Keratinocyte (primary cell): ENCODE results near the gene AOPEP. TPM values are rescaled to one million over a fixed set of nuclear protein-coding genes. Genes with fewer than 3 reads are reported as not detected.

Source experiments
- DNase-seq: peaks from one replicate; pipeline ENCODE4 v3.0.0-alpha.2; 2011; ENCODE audit warnings: low read depth, missing footprints, low spot score
- FAIRE-seq: peaks from 2 replicates; lab custom pipeline; 2011; peaks lifted over from hg19 to GRCh38; lab: Jason Lieb, UNC
- H2AFZ ChIP-seq: 2 replicates; pipeline ENCODE4 v1.6.0; 2012; ENCODE audit warnings: low read length, control low read depth, inconsistent platforms; ENCODE audit not compliant: control insufficient read depth
- H3K27ac ChIP-seq: 2 replicates; pipeline ENCODE4 v1.5.1; 2011; ENCODE audit warnings: low read length; ENCODE audit not compliant: control insufficient read depth, insufficient read depth
- H3K27me3 ChIP-seq: 3 replicates; pipeline ENCODE4 v1.6.0; 2011; ENCODE audit warnings: low read length; ENCODE audit not compliant: control insufficient read depth, insufficient read depth; ENCODE audit errors: extremely low read depth
- H3K36me3 ChIP-seq, 2 experiments: 2 replicates in 1 of 2; 3 replicates in 1 of 2; pipeline ENCODE4 v1.5.1; 2011; ENCODE audit warnings: low read length in 2 of 2, mild to moderate bottlenecking in 1 of 2; ENCODE audit not compliant: control insufficient read depth in 2 of 2, insufficient read depth in 2 of 2; ENCODE audit errors: extremely low read depth in 1 of 2
- H3K4me1 ChIP-seq: 3 replicates; pipeline ENCODE4 v1.5.1; 2011; ENCODE audit warnings: low read length; ENCODE audit not compliant: control insufficient read depth, insufficient read depth; ENCODE audit errors: extremely low read depth
- H3K4me2 ChIP-seq: 3 replicates; pipeline ENCODE4 v1.6.0; 2011; ENCODE audit warnings: low read depth, low read length; ENCODE audit not compliant: control insufficient read depth, insufficient read depth; ENCODE audit errors: extremely low read depth
- H3K4me3 ChIP-seq, 3 experiments: fragments of 200-600 bp in 1 of 3; sonication (generic) in 1 of 3; 2 replicates in 2 of 3; 3 replicates in 1 of 3; pipeline ENCODE4 v1.5.1; 2011 to 2016; ENCODE audit warnings: low read length in 3 of 3, mild to moderate bottlenecking in 3 of 3, control low read depth in 2 of 3, inconsistent platforms in 1 of 3, low read depth in 1 of 3, mixed read lengths in 1 of 3, mixed run types in 1 of 3, moderate library complexity in 1 of 3; ENCODE audit not compliant: control insufficient read depth in 2 of 3, insufficient read depth in 2 of 3; ENCODE audit errors: extremely low read depth in 1 of 3
- H3K79me2 ChIP-seq: 2 replicates; pipeline ENCODE4 v1.6.0; 2012; ENCODE audit warnings: low read length; ENCODE audit not compliant: control insufficient read depth, insufficient read depth
- H3K9ac ChIP-seq: 3 replicates; pipeline ENCODE4 v1.6.0; 2011; ENCODE audit warnings: low read length; ENCODE audit not compliant: control insufficient read depth, insufficient read depth; ENCODE audit errors: extremely low read depth
- H3K9me1 ChIP-seq: 3 replicates; pipeline ENCODE4 v1.6.0; 2011; ENCODE audit warnings: low read length; ENCODE audit not compliant: control insufficient read depth, insufficient read depth; ENCODE audit errors: extremely low read depth
- H3K9me3 ChIP-seq: 2 replicates; pipeline ENCODE4 v1.5.1; 2012; ENCODE audit warnings: low read depth, low read length; ENCODE audit not compliant: control insufficient read depth
- H4K20me1 ChIP-seq: 3 replicates; pipeline ENCODE4 v1.6.0; 2011; ENCODE audit warnings: low read length; ENCODE audit not compliant: control insufficient read depth, insufficient read depth; ENCODE audit errors: extremely low read depth
- CTCF ChIP-seq, 3 experiments: IDR thresholded peaks in 1 of 3; conservative IDR thresholded peaks in 1 of 3; optimal IDR thresholded peaks in 1 of 3; 2 replicates in 2 of 3; 3 replicates in 1 of 3; pipeline versions ENCODE3 to v1.5.1; 2011; ENCODE audit warnings: low read length in 3 of 3, mild to moderate bottlenecking in 3 of 3, moderate library complexity in 2 of 3, control low read depth in 1 of 3, inconsistent platforms in 1 of 3; ENCODE audit not compliant: insufficient read depth in 2 of 3; ENCODE audit errors: extremely low read depth in 1 of 3
- EZH2 ChIP-seq: IDR thresholded peaks from one replicate; pipeline ENCODE4 v1.6.1; 2012; ENCODE audit warnings: inconsistent platforms, mild to moderate bottlenecking, low read length, moderate library complexity
- dilution Hi-C: fragments of 300-500 bp; cut with MboI; formaldehyde crosslinking; loops from one replicate; pipeline ENCODE4 v1.7.0; 2020; ENCODE audit warnings: low sequenced_read_pairs; ENCODE audit not compliant: extremely low pct_ligation_motif_present
- polyA plus RNA-seq, 5 experiments: library from polyadenylated mRNA; depleted of rRNA in 3 of 5; stranded (reverse) in 3 of 5; stranded (forward) in 1 of 5; unstranded in 1 of 5; fragments of >200 nt; gene quantifications; 1 replicate in 1 of 5; 2 replicates in 3 of 5; 3 replicates in 1 of 5; pipeline versions ENCODE4 v1.2.1 to v1.2.3, GENCODE V29; 2011 to 2012; ENCODE audit warnings: missing spikeins in 2 of 5, low read depth in 1 of 5, low replicate concordance in 1 of 5

AOPEP gene
- polyA plus RNA-seq, 1 donor (not counting 4 experiments of a cell fraction or from before 2014, with no cell fraction given) = 27.0 TPM

GRCh38 chr9:94693485-94694204, 32.9 kb upstream of the AOPEP start:
- H3K27me3 ChIP-seq = no peaks in the 10 kb centered on the region
- no peaks in the 10 kb centered on the region for H3K79me2 ChIP-seq
- H3K9ac ChIP-seq = no peak overlapping the region
- DNase-seq (no peak), FAIRE-seq (no peak)
- H3K4me1 ChIP-seq = no peaks in the 10 kb centered on the region
- no peak for TF ChIP-seq EZH2
- no peak for TF ChIP-seq CTCF (optimal IDR thresholded peaks at IDR 0.05 in 1 of 3, IDR thresholded peaks at IDR 0.05 in 1 of 3, conservative IDR thresholded peaks at IDR 0.05 in 1 of 3; ENCODE audit: extremely low read depth in 1 of 3, insufficient read depth in 2 of 3, low read length in 3 of 3)
- H3K27ac ChIP-seq = no peak overlapping the region
- no peak overlapping the region for H3K4me2 ChIP-seq
- H3K4me3 ChIP-seq = no peak overlapping the region
- no peaks in the 10 kb centered on the region for H3K9me1 ChIP-seq
- H4K20me1 ChIP-seq = no peaks in the 10 kb centered on the region
- dilution Hi-C loops = no loop called here
- H3K9me3 ChIP-seq = no peaks in the 10 kb centered on the region
- H3K36me3 ChIP-seq = no peaks in the 10 kb centered on the region
- no peak overlapping the region for H2AFZ ChIP-seq

GRCh38 chr9:94696545-94696944, 30.0 kb upstream of the AOPEP start:
- no peaks in the 10 kb centered on the region for H3K27me3 ChIP-seq
- H3K27ac ChIP-seq = no peak overlapping the region
- H3K4me2 ChIP-seq = no peak overlapping the region
- H3K79me2 ChIP-seq = no peaks in the 10 kb centered on the region
- no peaks in the 10 kb centered on the region for H4K20me1 ChIP-seq
- H3K4me1 ChIP-seq = no peaks in the 10 kb centered on the region
- dilution Hi-C loops = no loop called here
- H3K9me1 ChIP-seq = no peaks in the 10 kb centered on the region
- no peaks in the 10 kb centered on the region for H3K36me3 ChIP-seq
- H3K9me3 ChIP-seq = no peaks in the 10 kb centered on the region
- H3K4me3 ChIP-seq = no peak overlapping the region
- H2AFZ ChIP-seq = no peak overlapping the region
- DNase-seq = no peak
- no peak for TF ChIP-seq EZH2
- TF ChIP-seq CTCF (optimal IDR thresholded peaks at IDR 0.05 in 1 of 3, IDR thresholded peaks at IDR 0.05 in 1 of 3, conservative IDR thresholded peaks at IDR 0.05 in 1 of 3; ENCODE audit: extremely low read depth in 1 of 3, insufficient read depth in 2 of 3, low read length in 3 of 3) = no peak
- FAIRE-seq = no peak
- no peak overlapping the region for H3K9ac ChIP-seq
